ENCODE measurements around the gene GPR21. TPM values are rescaled to one million over a fixed set of nuclear protein-coding genes. Genes with fewer than 3 reads are reported as not detected.

GPR21 gene
- total and polyA plus RNA-seq, 2 experiments from 2014 or later: 0.90 TPM; not detected in 1

DNA sequence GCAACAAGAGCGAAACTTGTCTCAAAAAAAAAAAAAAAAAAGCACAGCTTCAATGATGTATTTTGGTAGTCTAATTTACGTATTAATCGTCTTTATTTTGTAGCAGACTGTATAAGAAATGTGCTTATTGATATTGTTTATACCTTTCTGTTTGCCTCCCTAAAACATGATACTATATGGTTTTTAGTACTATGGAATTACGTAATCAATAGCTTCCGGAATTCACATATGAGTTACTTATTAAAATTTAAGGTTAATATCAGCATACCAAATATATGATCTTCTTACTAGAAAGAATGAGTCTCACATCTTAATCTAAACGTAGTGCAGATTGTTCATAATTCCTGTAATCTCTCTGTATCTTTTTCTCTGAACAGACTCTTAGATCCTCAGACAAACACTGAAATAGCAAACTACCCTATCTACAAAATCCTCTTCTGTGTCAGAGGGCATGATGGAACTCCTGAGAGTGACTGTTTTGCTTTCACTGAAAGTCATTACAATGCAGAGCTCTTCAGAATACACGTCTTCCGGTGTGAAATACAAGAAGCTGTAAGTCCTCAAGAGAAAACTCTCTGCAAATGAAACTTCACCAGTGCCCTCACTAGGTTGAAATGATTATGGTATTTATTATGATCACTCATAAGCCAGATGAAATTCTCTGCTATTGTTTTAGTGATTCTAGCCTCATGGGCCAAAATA lies 44.4 kb upstream of the GPR21 start:
- no peak overlapping the region for H3K27ac Mint-ChIP-seq
- no peak for ATAC-seq
- no peak overlapping the region for H3K4me3 ChIP-seq
- no peaks in the 10 kb centered on the region for H3K79me2 ChIP-seq (replicated peaks; ENCODE audit: insufficient read depth)
- no peaks in the 10 kb centered on the region for H3F3A ChIP-seq (replicated peaks; ENCODE audit: low read depth)
- H3K9me3 Mint-ChIP-seq: no peaks in the 10 kb centered on the region
- no peak overlapping the region for H3K27ac ChIP-seq (ENCODE audit: low read depth)
- no peak for TF ChIP-seq CREB1 (CRISPR knock-in tag; IDR thresholded peaks at IDR 0.05; ENCODE audit: low read depth)
- TF ChIP-seq EZH2phosphoT487 (IDR thresholded peaks at IDR 0.05; ENCODE audit: unreplicated experiment): no peak
- no peak for TF ChIP-seq STAT1 (IDR thresholded peaks at IDR 0.05; ENCODE audit: unreplicated experiment)
- TF ChIP-seq ZNF114 (CRISPR knock-in tag; IDR thresholded peaks at IDR 0.05): no peak
- no peak for TF ChIP-seq NANOG (IDR thresholded peaks at IDR 0.05; ENCODE audit: borderline replicate concordance)
- no peak for TF ChIP-seq ZNF331 (CRISPR knock-in tag; IDR thresholded peaks at IDR 0.05; ENCODE audit: low read depth)
- TF ChIP-seq EZH2 (IDR thresholded peaks at IDR 0.05; ENCODE audit: low read depth, unreplicated experiment): no peak
- no peak for TF ChIP-seq ZNF462 (CRISPR knock-in tag; IDR thresholded peaks at IDR 0.05)
- no peaks in the 10 kb centered on the region for H3K4me1 Mint-ChIP-seq
- no peaks in the 10 kb centered on the region for H3K4me1 ChIP-seq (ENCODE audit: insufficient read depth)
- no peak overlapping the region for H3K4me3 Mint-ChIP-seq
- no peak overlapping the region for H2AFZ ChIP-seq
- H3K36me3 ChIP-seq (ENCODE audit: insufficient read depth): peaks cover 28% of the 10 kb centered on the region
- DNase-seq (ENCODE audit: low spot score): no peak
- H4K20me1 ChIP-seq (replicated peaks; ENCODE audit: insufficient read depth): no peaks in the 10 kb centered on the region; the same call in 1 of the 2 replicates
- H3K36me3 Mint-ChIP-seq (ENCODE audit: low read depth): peaks cover 41% of the 10 kb centered on the region
- H3K27me3 Mint-ChIP-seq (ENCODE audit: insufficient read depth, low read depth, poor library complexity): no peaks in the 10 kb centered on the region
- no peak overlapping the region for H3K4me2 ChIP-seq
- H3K27me3 ChIP-seq (ENCODE audit: insufficient read depth): no peaks in the 10 kb centered on the region
- H3K9me2 ChIP-seq (ENCODE audit: insufficient read depth): no peaks in the 10 kb centered on the region
